ENCODE results near the gene KIAA1671.

The KIAA1671 gene

DNA sequence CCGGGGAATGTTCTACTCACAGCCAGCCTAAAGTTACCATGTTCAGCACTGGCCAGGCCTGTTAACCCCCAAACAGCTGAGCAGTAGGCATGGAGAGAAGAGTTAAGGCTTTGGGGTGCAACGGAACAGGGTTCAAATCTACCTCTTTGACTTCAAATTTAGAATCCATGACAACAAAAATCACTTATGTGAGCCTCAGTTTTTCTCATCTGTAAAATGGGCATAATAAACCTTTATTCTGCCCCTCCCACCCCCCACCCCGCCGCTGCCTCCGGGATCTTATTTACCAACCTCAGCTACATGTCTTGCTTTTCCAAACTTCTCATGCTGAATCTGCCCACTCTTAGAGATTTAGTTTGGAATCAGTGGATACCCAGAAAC is 134.4 kb downstream of the KIAA1671 start:
- no CpG with 5 or more reads among the region's 5 CpGs for WGBS (ENCODE audit: extremely low coverage, insufficient coverage, insufficient read length)
- Histone ChIP-seq H3K4me3 (ENCODE audit: low read depth, low read length) (no peak overlapping the region), H3K36me3 (ENCODE audit: control insufficient read depth in 1 of 2, insufficient read depth in 2 of 2, low read length in 2 of 2) (no peaks in the 10 kb centered on the region), H3K4ac (ENCODE audit: low read depth, low read length) (no peak overlapping the region), H3K27me3 (ENCODE audit: insufficient read depth, low read length) (no peaks in the 10 kb centered on the region), H2BK5ac (ENCODE audit: low read depth, low read length, poor library complexity) (no peak overlapping the region), H3K9ac (ENCODE audit: low read length) (no peak overlapping the region), H3K18ac (ENCODE audit: low read length) (no peak overlapping the region), H3K9me3 (ENCODE audit: insufficient read depth, low read depth, low read length) (no peaks in the 10 kb centered on the region), H3K14ac (ENCODE audit: low read length) (no peak overlapping the region), H3K79me2 (ENCODE audit: control insufficient read depth, insufficient read depth, low read length, poor library complexity) (no peaks in the 10 kb centered on the region), H2BK120ac (ENCODE audit: insufficient read depth, low read length, poor library complexity) (no peak overlapping the region), H4K91ac (ENCODE audit: low read depth, low read length) (no peak overlapping the region), H3K79me1 (ENCODE audit: low read length) (peaks cover 3% of the 10 kb centered on the region), H3K27ac (ENCODE audit: low read depth, low read length) (no peak overlapping the region), H4K8ac (ENCODE audit: low read depth, low read length) (no peak overlapping the region), H4K12ac (ENCODE audit: low read depth, low read length) (no peak overlapping the region), H3K23ac (ENCODE audit: low read length) (no peak overlapping the region), H3K4me2 (ENCODE audit: low read length) (no peak overlapping the region), H2AFZ (ENCODE audit: insufficient read depth, low read length, poor library complexity) (no peak overlapping the region), H3K4me1 (ENCODE audit: control insufficient read depth in 1 of 2, insufficient read depth in 2 of 2, low read length in 2 of 2) (peaks cover 10% of the 10 kb centered on the region in 2 experiments), H2BK12ac (ENCODE audit: low read length) (no peak overlapping the region), H2AK5ac (ENCODE audit: low read length) (no peak overlapping the region)
- no peak for DNase-seq

DNA sequence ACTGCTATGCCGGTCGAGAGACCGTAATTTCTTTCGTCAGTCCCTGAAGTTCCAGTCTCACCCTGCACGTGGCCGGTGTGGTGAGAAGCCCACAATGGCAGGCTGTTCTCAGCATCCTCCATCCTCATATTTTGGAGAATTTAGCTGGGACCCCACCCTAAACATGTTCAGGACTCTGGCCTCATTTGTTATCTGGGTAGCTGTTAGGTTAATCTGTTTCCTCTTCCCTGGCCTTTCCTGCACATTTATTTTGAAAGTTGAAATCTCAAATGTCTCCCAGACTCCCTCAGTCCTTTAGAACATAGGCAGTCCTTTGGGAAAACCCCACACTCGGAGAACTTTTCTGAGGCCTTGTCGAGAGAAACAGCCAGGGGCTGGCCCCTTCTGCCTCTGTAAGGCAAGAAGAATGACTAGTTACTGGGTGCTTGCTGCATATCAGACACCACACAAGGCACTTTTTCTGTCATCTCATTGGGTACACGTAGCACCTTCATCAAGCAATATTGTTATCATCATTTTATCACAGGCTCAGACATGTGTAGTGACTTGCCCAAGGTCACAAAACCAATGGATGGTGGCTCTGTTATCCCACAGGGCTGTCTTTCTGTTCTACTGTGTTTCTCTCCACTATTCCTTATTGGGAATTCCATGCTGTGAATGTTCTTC is 137.8 kb downstream of the KIAA1671 start:
- no peak overlapping the region for H2AFZ ChIP-seq (ENCODE audit: insufficient read depth, low read length, poor library complexity)
- no peak overlapping the region for H3K14ac ChIP-seq (ENCODE audit: low read length)
- H3K79me1 ChIP-seq (ENCODE audit: low read length), result no peaks in the 10 kb centered on the region
- no peaks in the 10 kb centered on the region for H3K9me3 ChIP-seq (ENCODE audit: insufficient read depth, low read depth, low read length)
- no peak overlapping the region for H4K8ac ChIP-seq (ENCODE audit: low read depth, low read length)
- no peak overlapping the region for H2AK5ac ChIP-seq (ENCODE audit: low read length)
- no peaks in the 10 kb centered on the region for H3K79me2 ChIP-seq (ENCODE audit: control insufficient read depth, insufficient read depth, low read length, poor library complexity)
- no peak overlapping the region for H4K12ac ChIP-seq (ENCODE audit: low read depth, low read length)
- H4K91ac ChIP-seq (ENCODE audit: low read depth, low read length), result no peak overlapping the region
- H3K36me3 ChIP-seq (ENCODE audit: control insufficient read depth in 1 of 2, insufficient read depth in 2 of 2, low read length in 2 of 2), result no peaks in the 10 kb centered on the region
- no peak overlapping the region for H3K18ac ChIP-seq (ENCODE audit: low read length)
- H3K4me3 ChIP-seq (ENCODE audit: low read depth, low read length), result no peak overlapping the region
- no peaks in the 10 kb centered on the region for H3K27me3 ChIP-seq (ENCODE audit: insufficient read depth, low read length)
- H3K4ac ChIP-seq (ENCODE audit: low read depth, low read length), result no peak overlapping the region
- WGBS (ENCODE audit: extremely low coverage, insufficient coverage, insufficient read length), result no CpG with 5 or more reads among the region's 9 CpGs
- no peak for DNase-seq
- H3K4me1 ChIP-seq (ENCODE audit: control insufficient read depth in 1 of 2, insufficient read depth in 2 of 2, low read length in 2 of 2), result no peaks in the 10 kb centered on the region
- H3K27ac ChIP-seq (ENCODE audit: low read depth, low read length), result no peak overlapping the region
- no peak overlapping the region for H3K9ac ChIP-seq (ENCODE audit: low read length)
- no peak overlapping the region for H2BK12ac ChIP-seq (ENCODE audit: low read length)
- no peak overlapping the region for H2BK5ac ChIP-seq (ENCODE audit: low read depth, low read length, poor library complexity)
- no peak overlapping the region for H2BK120ac ChIP-seq (ENCODE audit: insufficient read depth, low read length, poor library complexity)
- no peak overlapping the region for H3K23ac ChIP-seq (ENCODE audit: low read length)
- no peak overlapping the region for H3K4me2 ChIP-seq (ENCODE audit: low read length)

DNA sequence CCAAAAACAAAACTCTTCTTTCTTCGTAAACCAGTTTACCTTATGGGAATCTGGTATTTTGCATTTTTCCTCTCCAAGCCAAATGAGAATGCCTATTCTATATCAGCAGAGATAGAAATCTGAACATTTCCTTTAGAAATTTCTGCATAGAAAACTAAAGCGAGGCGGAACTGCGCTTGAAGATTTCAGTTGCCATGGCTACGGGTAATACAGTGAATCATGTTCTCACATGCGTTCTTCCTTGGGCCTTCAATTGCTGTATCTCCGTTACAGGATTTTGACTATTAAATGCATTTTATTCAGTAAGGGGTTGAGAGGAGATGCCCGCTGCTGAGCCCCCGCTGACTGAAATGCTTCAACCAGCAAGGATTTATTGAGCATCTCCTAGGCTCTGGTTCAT is 138.9 kb downstream of the KIAA1671 start:
- H3K36me3 ChIP-seq (ENCODE audit: control insufficient read depth in 1 of 2, insufficient read depth in 2 of 2, low read length in 2 of 2), result no peaks in the 10 kb centered on the region
- H3K27ac ChIP-seq (ENCODE audit: low read depth, low read length), result no peak overlapping the region
- no peak overlapping the region for H2AK5ac ChIP-seq (ENCODE audit: low read length)
- H4K12ac ChIP-seq (ENCODE audit: low read depth, low read length), result no peak overlapping the region
- H3K79me1 ChIP-seq (ENCODE audit: low read length), result no peaks in the 10 kb centered on the region
- peaks cover 0 to 6% of the 10 kb centered on the region in 2 experiments for H3K4me1 ChIP-seq (ENCODE audit: control insufficient read depth in 1 of 2, insufficient read depth in 2 of 2, low read length in 2 of 2)
- no peak overlapping the region for H3K9ac ChIP-seq (ENCODE audit: low read length)
- H2BK12ac ChIP-seq (ENCODE audit: low read length), result no peak overlapping the region
- H3K23ac ChIP-seq (ENCODE audit: low read length), result no peak overlapping the region
- no peak overlapping the region for H2BK120ac ChIP-seq (ENCODE audit: insufficient read depth, low read length, poor library complexity)
- H3K4me3 ChIP-seq (ENCODE audit: low read depth, low read length), result no peak overlapping the region
- no CpG with 5 or more reads among the region's 9 CpGs for WGBS (ENCODE audit: extremely low coverage, insufficient coverage, insufficient read length)
- no peak overlapping the region for H3K4ac ChIP-seq (ENCODE audit: low read depth, low read length)
- peaks cover 1% of the 10 kb centered on the region for H3K9me3 ChIP-seq (ENCODE audit: insufficient read depth, low read depth, low read length)
- no peak overlapping the region for H3K18ac ChIP-seq (ENCODE audit: low read length)
- H2AFZ ChIP-seq (ENCODE audit: insufficient read depth, low read length, poor library complexity), result no peak overlapping the region
- H3K79me2 ChIP-seq (ENCODE audit: control insufficient read depth, insufficient read depth, low read length, poor library complexity), result no peaks in the 10 kb centered on the region
- no peak overlapping the region for H4K91ac ChIP-seq (ENCODE audit: low read depth, low read length)
- no peak overlapping the region for H4K8ac ChIP-seq (ENCODE audit: low read depth, low read length)
- H2BK5ac ChIP-seq (ENCODE audit: low read depth, low read length, poor library complexity), result no peak overlapping the region
- no peak overlapping the region for H3K14ac ChIP-seq (ENCODE audit: low read length)
- H3K27me3 ChIP-seq (ENCODE audit: insufficient read depth, low read length), result no peaks in the 10 kb centered on the region
- no peak overlapping the region for H3K4me2 ChIP-seq (ENCODE audit: low read length)
- peak; percentile 82 to 99 for DNase-seq

DNA sequence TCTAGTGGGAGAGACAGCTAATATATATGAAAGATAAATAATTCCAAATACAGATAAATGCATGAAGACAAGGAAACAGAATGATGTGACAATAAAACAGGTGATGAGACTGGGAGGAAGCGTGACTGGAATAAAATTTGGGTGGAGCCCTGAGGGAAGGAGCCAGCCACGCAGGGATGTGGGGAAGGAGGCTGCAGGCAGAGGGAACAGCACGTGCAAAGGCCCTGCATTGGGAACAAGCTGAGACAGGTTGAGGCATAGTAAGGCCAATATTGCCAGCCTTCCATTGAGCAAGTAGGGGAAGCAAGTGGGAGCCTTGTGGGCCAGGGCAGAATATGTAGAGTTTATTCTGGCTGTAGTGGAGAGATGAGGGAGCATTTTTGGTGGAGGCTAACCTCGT is 139.6 kb downstream of the KIAA1671 start:
- H3K4me1 ChIP-seq (ENCODE audit: control insufficient read depth in 1 of 2, insufficient read depth in 2 of 2, low read length in 2 of 2), result peaks cover 0 to 6% of the 10 kb centered on the region in 2 experiments
- no peak overlapping the region for H2AFZ ChIP-seq (ENCODE audit: insufficient read depth, low read length, poor library complexity)
- H3K9ac ChIP-seq (ENCODE audit: low read length), result no peak overlapping the region
- no peak overlapping the region for H2BK120ac ChIP-seq (ENCODE audit: insufficient read depth, low read length, poor library complexity)
- no peaks in the 10 kb centered on the region for H3K79me1 ChIP-seq (ENCODE audit: low read length)
- H3K27me3 ChIP-seq (ENCODE audit: insufficient read depth, low read length), result no peaks in the 10 kb centered on the region
- no peak overlapping the region for H3K4me3 ChIP-seq (ENCODE audit: low read depth, low read length)
- H3K18ac ChIP-seq (ENCODE audit: low read length), result no peak overlapping the region
- no peak overlapping the region for H3K4ac ChIP-seq (ENCODE audit: low read depth, low read length)
- no peaks in the 10 kb centered on the region for H3K36me3 ChIP-seq (ENCODE audit: control insufficient read depth in 1 of 2, insufficient read depth in 2 of 2, low read length in 2 of 2)
- H2BK12ac ChIP-seq (ENCODE audit: low read length), result no peak overlapping the region
- no peak overlapping the region for H2BK5ac ChIP-seq (ENCODE audit: low read depth, low read length, poor library complexity)
- no peaks in the 10 kb centered on the region for H3K79me2 ChIP-seq (ENCODE audit: control insufficient read depth, insufficient read depth, low read length, poor library complexity)
- no peak overlapping the region for H3K4me2 ChIP-seq (ENCODE audit: low read length)
- no peak overlapping the region for H2AK5ac ChIP-seq (ENCODE audit: low read length)
- no CpG with 5 or more reads among the region's 4 CpGs for WGBS (ENCODE audit: extremely low coverage, insufficient coverage, insufficient read length)
- no peak overlapping the region for H3K27ac ChIP-seq (ENCODE audit: low read depth, low read length)
- H3K23ac ChIP-seq (ENCODE audit: low read length), result no peak overlapping the region
- no peak overlapping the region for H4K12ac ChIP-seq (ENCODE audit: low read depth, low read length)
- H3K14ac ChIP-seq (ENCODE audit: low read length), result no peak overlapping the region
- H3K9me3 ChIP-seq (ENCODE audit: insufficient read depth, low read depth, low read length), result peaks cover 1% of the 10 kb centered on the region
- DNase-seq, result no peak
- no peak overlapping the region for H4K8ac ChIP-seq (ENCODE audit: low read depth, low read length)
- no peak overlapping the region for H4K91ac ChIP-seq (ENCODE audit: low read depth, low read length)
